GM12865 (cell line): ENCODE data around the gene MRPL41.
A peak's percentile ranks its signal among the peaks of the same experiment; 100 is the strongest.

Experiments used
- DNase-seq: peaks from one replicate; pipeline ENCODE4 v3.0.0; 2010; ENCODE audit warnings: low read depth
- H3K4me3 ChIP-seq: 2 replicates; pipeline ENCODE4 v1.5.1; 2011; ENCODE audit warnings: mild to moderate bottlenecking, low read depth, low read length, control low read depth
- CTCF ChIP-seq: IDR thresholded peaks from 2 replicates; pipeline ENCODE4 v1.5.1; 2011; ENCODE audit warnings: low read length, control low read depth, low read depth, inconsistent platforms; ENCODE audit not compliant: insufficient read depth; ENCODE audit errors: missing control alignments

MRPL41 gene

GRCh38 chr9:137575716-137576411 lies 24.2 kb downstream of the MRPL41 start:
- H3K4me3 ChIP-seq: no peak overlapping the region
- peak; percentile 14 for TF ChIP-seq CTCF
- peak; percentile 55 for DNase-seq

- DNase-seq: peak; percentile 95
- peak; percentile 96 for TF ChIP-seq CTCF
- H3K4me3 ChIP-seq: peak within 1 kb of the TSS; percentile 77
These were observed 27.0 kb downstream of the MRPL41 start, which contains the start of gene DPH7 for GRCh38 chr9:137578518-137579258. DPH7 (minus strand) TSS chr9:137578925; CDS start chr9:137578777, 148 bp downstream.

- H3K4me3 ChIP-seq: peak overlapping the region; percentile 19; the same call in 1 of the 2 replicates
- TF ChIP-seq CTCF: no peak
- no peak for DNase-seq
These were observed 27.6 kb downstream of the MRPL41 start for GRCh38 chr9:137579259-137579604.

GRCh38 chr9:137580209-137580953 lies 28.7 kb downstream of the MRPL41 start:
- no peak for TF ChIP-seq CTCF
- no peak for DNase-seq
- H3K4me3 ChIP-seq: no peak overlapping the region

GRCh38 chr9:137580954-137581322 lies 29.3 kb downstream of the MRPL41 start:
- H3K4me3 ChIP-seq: no peak overlapping the region
- no peak for TF ChIP-seq CTCF
- no peak for DNase-seq

- no peak for TF ChIP-seq CTCF
- H3K4me3 ChIP-seq: no peak overlapping the region
- DNase-seq: no peak
These were observed 29.9 kb downstream of the MRPL41 start for GRCh38 chr9:137581361-137582285.
